Measurements from ENCODE around the gene TMA16.

TMA16 gene

DNA sequence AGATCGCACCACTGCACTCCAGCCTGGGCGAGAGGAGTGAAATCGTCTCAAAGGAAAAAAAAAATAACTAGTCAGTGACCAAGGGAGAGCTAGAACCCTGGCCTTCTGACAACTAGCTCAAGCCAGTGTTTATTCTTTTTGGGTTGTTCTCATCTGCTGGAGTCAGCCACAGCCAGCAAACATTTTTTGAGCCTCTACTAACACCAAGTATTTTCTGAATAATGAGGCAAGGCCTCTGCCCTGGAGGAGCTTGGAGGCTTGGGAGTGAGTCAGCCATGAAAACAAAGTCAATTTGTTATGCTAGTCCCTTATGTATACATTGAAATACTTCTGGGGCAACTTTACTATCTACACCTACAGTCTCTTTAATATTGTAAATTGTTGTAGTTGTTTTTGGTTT, 46.5 kb downstream of the TMA16 start:
- no peak overlapping the region for H3K18ac ChIP-seq (ENCODE audit: low read length)
- no peaks in the 10 kb centered on the region for H3K27me3 ChIP-seq (ENCODE audit: control insufficient read depth in 3 of 3, insufficient read depth in 3 of 3, low read depth in 1 of 3, low read length in 3 of 3)
- no peak overlapping the region for H2BK120ac ChIP-seq (ENCODE audit: low read depth, low read length)
- no peak overlapping the region for H3K4me2 ChIP-seq (ENCODE audit: insufficient read depth, low read length, poor library complexity, severe bottlenecking)
- H3K4me1 ChIP-seq (ENCODE audit: control insufficient read depth in 2 of 2, insufficient read depth in 1 of 2, low read depth in 1 of 2, low read length in 2 of 2): peaks cover 1 to 7% of the 10 kb centered on the region in 2 donors
- no peak overlapping the region for H2BK15ac ChIP-seq (ENCODE audit: low read length)
- WGBS, 2 donors (ENCODE audit: extremely low coverage in 2 of 2, insufficient read length in 2 of 2, insufficient replicate concordance in 1 of 2): no CpG with 5 or more reads among the region's 3 CpGs
- no peak overlapping the region for H2BK5ac ChIP-seq (ENCODE audit: low read length)
- DNase-seq (ENCODE audit: low spot score): no peak
- no peaks in the 10 kb centered on the region for H3K9me3 ChIP-seq (replicated peaks in 1 of 2; ENCODE audit: control insufficient read depth in 2 of 2, insufficient read depth in 1 of 2, low read depth in 1 of 2, low read length in 2 of 2)
- no peak overlapping the region for H3K27ac ChIP-seq (replicated peaks; ENCODE audit: low read length)
- H3K36me3 ChIP-seq (replicated peaks in 1 of 2; ENCODE audit: control insufficient read depth in 2 of 2, insufficient read depth in 2 of 2, low read length in 2 of 2): peaks cover 0 to 7% of the 10 kb centered on the region in 2 donors
- H3K79me1 ChIP-seq (ENCODE audit: low read depth, low read length): no peaks in the 10 kb centered on the region
- H3K4me3 ChIP-seq (ENCODE audit: low read length in 2 of 2): no peak overlapping the region
- no peak overlapping the region for H3K4ac ChIP-seq (ENCODE audit: low read length)
- H2AK5ac ChIP-seq (ENCODE audit: low read depth, low read length): no peak overlapping the region
- no peak overlapping the region for H2AFZ ChIP-seq (ENCODE audit: low read length)
- H3K9ac ChIP-seq (ENCODE audit: low read depth, low read length, poor library complexity): no peak overlapping the region
- no peak overlapping the region for H3K14ac ChIP-seq (ENCODE audit: low read length)
- no peak overlapping the region for H3K23ac ChIP-seq (ENCODE audit: low read depth, low read length, poor library complexity)
- H4K91ac ChIP-seq (ENCODE audit: low read depth, low read length, poor library complexity): no peak overlapping the region
- H2BK12ac ChIP-seq (ENCODE audit: low read length): no peak overlapping the region
- no peak overlapping the region for H4K8ac ChIP-seq (ENCODE audit: low read depth, low read length)

DNA sequence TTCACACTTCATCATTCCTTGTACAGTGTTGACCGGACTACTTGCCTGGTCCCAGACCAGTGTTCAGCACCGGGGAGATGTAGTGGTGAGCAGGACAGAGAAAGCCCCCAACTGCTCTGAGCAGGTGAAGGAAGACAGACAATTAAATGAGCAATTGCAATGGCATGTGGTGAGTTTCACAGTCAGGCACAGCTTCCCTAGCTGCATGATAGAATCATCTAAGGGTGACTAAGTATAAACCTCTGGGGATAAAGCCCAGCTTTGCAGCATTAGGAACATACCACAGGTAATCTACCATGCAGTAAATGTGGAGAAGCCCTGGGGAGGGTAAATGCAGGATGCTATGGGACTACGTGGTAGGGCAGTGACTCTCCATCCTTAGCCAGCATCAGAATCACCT, 47.8 kb downstream of the TMA16 start:
- no CpG with 5 or more reads among the region's 3 CpGs for WGBS, 2 donors (ENCODE audit: extremely low coverage in 2 of 2, insufficient read length in 2 of 2, insufficient replicate concordance in 1 of 2)
- Histone ChIP-seq H3K18ac (ENCODE audit: low read length) (no peak overlapping the region), H2BK120ac (ENCODE audit: low read depth, low read length) (no peak overlapping the region), H3K4me2 (ENCODE audit: insufficient read depth, low read length, poor library complexity, severe bottlenecking) (no peak overlapping the region), H3K9ac (ENCODE audit: low read depth, low read length, poor library complexity) (no peak overlapping the region), H3K23ac (ENCODE audit: low read depth, low read length, poor library complexity) (no peak overlapping the region), H2BK5ac (ENCODE audit: low read length) (no peak overlapping the region), H3K9me3 (replicated peaks in 1 of 2; ENCODE audit: control insufficient read depth in 2 of 2, insufficient read depth in 1 of 2, low read depth in 1 of 2, low read length in 2 of 2) (no peaks in the 10 kb centered on the region), H2BK15ac (ENCODE audit: low read length) (no peak overlapping the region), H2AFZ (ENCODE audit: low read length) (no peak overlapping the region), H3K4me3 (ENCODE audit: low read length in 2 of 2) (no peak overlapping the region), H4K91ac (ENCODE audit: low read depth, low read length, poor library complexity) (no peak overlapping the region), H2AK5ac (ENCODE audit: low read depth, low read length) (no peak overlapping the region), H3K4ac (ENCODE audit: low read length) (no peak overlapping the region), H3K27ac (replicated peaks; ENCODE audit: low read length) (no peak overlapping the region), H3K4me1 (ENCODE audit: control insufficient read depth in 2 of 2, insufficient read depth in 1 of 2, low read depth in 1 of 2, low read length in 2 of 2) (peaks cover under 1 to 4% of the 10 kb centered on the region in 2 donors), H3K27me3 (ENCODE audit: control insufficient read depth in 3 of 3, insufficient read depth in 3 of 3, low read depth in 1 of 3, low read length in 3 of 3) (no peaks in the 10 kb centered on the region), H2BK12ac (ENCODE audit: low read length) (no peak overlapping the region), H3K14ac (ENCODE audit: low read length) (no peak overlapping the region), H3K79me1 (ENCODE audit: low read depth, low read length) (no peaks in the 10 kb centered on the region), H4K8ac (ENCODE audit: low read depth, low read length) (no peak overlapping the region), H3K36me3 (replicated peaks in 1 of 2; ENCODE audit: control insufficient read depth in 2 of 2, insufficient read depth in 2 of 2, low read length in 2 of 2) (peaks cover 0 to 7% of the 10 kb centered on the region in 2 donors)
- no peak for DNase-seq (ENCODE audit: low spot score)

DNA sequence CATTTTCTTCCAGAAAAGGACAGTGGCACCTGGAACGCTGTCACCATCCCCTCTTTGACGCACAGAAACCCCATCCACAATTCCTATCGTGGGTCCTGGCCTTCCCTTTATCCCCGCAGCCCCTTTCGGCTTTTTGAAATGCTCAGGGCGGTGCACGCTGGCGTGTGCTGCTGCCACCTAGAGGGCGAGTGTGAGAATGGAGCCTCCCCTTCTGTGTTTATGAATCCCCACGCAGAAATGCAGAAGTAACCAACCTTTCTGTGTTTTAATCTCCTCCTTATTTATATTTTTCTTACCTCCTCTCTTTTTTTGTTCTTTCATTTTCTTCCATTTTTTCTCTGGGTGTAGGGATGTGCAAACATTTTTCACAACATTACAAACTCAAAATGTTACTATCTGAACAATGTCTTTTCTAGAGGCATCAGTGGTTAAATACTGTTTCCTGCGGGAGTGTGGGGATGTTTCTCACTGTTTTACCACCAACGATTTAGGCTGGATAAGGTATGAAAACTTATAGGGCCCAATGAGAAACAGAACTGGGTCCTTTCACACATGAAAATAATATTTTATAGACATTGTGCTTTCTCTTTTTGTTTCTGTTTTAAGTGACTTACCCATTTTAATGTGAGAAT, 50.0 kb downstream of the TMA16 start:
- no peak overlapping the region for H2BK5ac ChIP-seq (ENCODE audit: low read length)
- no peak overlapping the region for H3K4ac ChIP-seq (ENCODE audit: low read length)
- H3K4me3 ChIP-seq (ENCODE audit: low read length in 2 of 2): no peak overlapping the region
- no peaks in the 10 kb centered on the region for H3K4me1 ChIP-seq (ENCODE audit: control insufficient read depth in 2 of 2, insufficient read depth in 1 of 2, low read depth in 1 of 2, low read length in 2 of 2)
- H2AK5ac ChIP-seq (ENCODE audit: low read depth, low read length): no peak overlapping the region
- H3K14ac ChIP-seq (ENCODE audit: low read length): no peak overlapping the region
- no peak overlapping the region for H2BK120ac ChIP-seq (ENCODE audit: low read depth, low read length)
- no peak overlapping the region for H3K9ac ChIP-seq (ENCODE audit: low read depth, low read length, poor library complexity)
- H4K91ac ChIP-seq (ENCODE audit: low read depth, low read length, poor library complexity): no peak overlapping the region
- no peaks in the 10 kb centered on the region for H3K79me1 ChIP-seq (ENCODE audit: low read depth, low read length)
- no peak overlapping the region for H3K27ac ChIP-seq (replicated peaks; ENCODE audit: low read length)
- peaks cover 0 to 7% of the 10 kb centered on the region in 2 donors for H3K36me3 ChIP-seq (replicated peaks in 1 of 2; ENCODE audit: control insufficient read depth in 2 of 2, insufficient read depth in 2 of 2, low read length in 2 of 2)
- H3K9me3 ChIP-seq (replicated peaks in 1 of 2; ENCODE audit: control insufficient read depth in 2 of 2, insufficient read depth in 1 of 2, low read depth in 1 of 2, low read length in 2 of 2): no peaks in the 10 kb centered on the region
- no peak overlapping the region for H2BK12ac ChIP-seq (ENCODE audit: low read length)
- no peaks in the 10 kb centered on the region for H3K27me3 ChIP-seq (ENCODE audit: control insufficient read depth in 3 of 3, insufficient read depth in 3 of 3, low read depth in 1 of 3, low read length in 3 of 3)
- DNase-seq (ENCODE audit: low spot score): peak; percentile 58
- WGBS, 2 donors (ENCODE audit: extremely low coverage in 2 of 2, insufficient read length in 2 of 2, insufficient replicate concordance in 1 of 2): no CpG with 5 or more reads among the region's 12 CpGs
- no peak overlapping the region for H3K23ac ChIP-seq (ENCODE audit: low read depth, low read length, poor library complexity)
- no peak overlapping the region for H3K4me2 ChIP-seq (ENCODE audit: insufficient read depth, low read length, poor library complexity, severe bottlenecking)
- H2BK15ac ChIP-seq (ENCODE audit: low read length): no peak overlapping the region
- no peak overlapping the region for H2AFZ ChIP-seq (ENCODE audit: low read length)
- no peak overlapping the region for H3K18ac ChIP-seq (ENCODE audit: low read length)
- H4K8ac ChIP-seq (ENCODE audit: low read depth, low read length): no peak overlapping the region

DNA sequence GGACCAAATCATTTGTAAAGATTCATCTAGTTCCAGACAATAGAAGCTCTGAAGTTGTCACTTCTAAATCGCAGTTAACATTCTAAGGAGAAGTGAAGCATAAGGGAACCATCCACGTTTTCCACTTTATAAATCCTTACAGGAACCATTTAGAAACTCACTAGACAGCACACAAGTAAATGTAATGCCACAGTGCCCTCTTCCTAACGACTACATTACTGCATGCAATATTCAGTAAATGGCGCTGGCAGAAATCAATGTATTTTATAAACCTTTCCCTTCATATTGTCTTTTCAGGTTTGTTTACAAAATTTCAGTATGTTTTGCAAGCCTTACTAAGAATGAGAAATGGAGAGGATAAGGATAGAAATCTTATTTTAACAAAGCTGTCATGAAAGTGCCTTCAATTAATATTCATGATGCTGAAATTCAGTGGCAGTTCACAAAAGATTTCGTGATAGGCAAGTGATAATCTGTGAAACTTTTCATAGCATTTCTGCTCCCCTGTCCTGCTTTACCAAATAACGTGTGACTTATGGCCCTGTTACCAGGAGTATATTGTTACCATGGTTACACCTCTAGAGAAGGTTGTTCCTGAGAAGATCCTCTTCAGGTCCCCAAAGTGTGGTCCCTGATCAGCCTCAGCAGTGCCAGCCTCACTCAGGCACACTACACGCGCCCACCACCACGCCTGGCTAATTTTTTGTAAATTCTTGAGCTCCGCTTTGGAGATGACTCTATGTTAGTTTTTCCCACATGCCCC, 54.2 kb downstream of the TMA16 start:
- Histone ChIP-seq H3K23ac (ENCODE audit: low read depth, low read length, poor library complexity) (no peak overlapping the region), H3K4me2 (ENCODE audit: insufficient read depth, low read length, poor library complexity, severe bottlenecking) (no peak overlapping the region), H3K4me3 (ENCODE audit: low read length in 2 of 2) (no peak overlapping the region), H3K9ac (ENCODE audit: low read depth, low read length, poor library complexity) (no peak overlapping the region), H2BK15ac (ENCODE audit: low read length) (no peak overlapping the region), H2AK5ac (ENCODE audit: low read depth, low read length) (no peak overlapping the region), H2AFZ (ENCODE audit: low read length) (no peak overlapping the region), H3K27ac (replicated peaks; ENCODE audit: low read length) (no peak overlapping the region), H3K36me3 (replicated peaks in 1 of 2; ENCODE audit: control insufficient read depth in 2 of 2, insufficient read depth in 2 of 2, low read length in 2 of 2) (no peaks in the 10 kb centered on the region), H2BK120ac (ENCODE audit: low read depth, low read length) (no peak overlapping the region), H2BK5ac (ENCODE audit: low read length) (no peak overlapping the region), H4K91ac (ENCODE audit: low read depth, low read length, poor library complexity) (no peak overlapping the region), H3K9me3 (replicated peaks in 1 of 2; ENCODE audit: control insufficient read depth in 2 of 2, insufficient read depth in 1 of 2, low read depth in 1 of 2, low read length in 2 of 2) (no peaks in the 10 kb centered on the region), H3K4me1 (ENCODE audit: control insufficient read depth in 2 of 2, insufficient read depth in 1 of 2, low read depth in 1 of 2, low read length in 2 of 2) (no peaks in the 10 kb centered on the region), H3K27me3 (ENCODE audit: control insufficient read depth in 3 of 3, insufficient read depth in 3 of 3, low read depth in 1 of 3, low read length in 3 of 3) (no peaks in the 10 kb centered on the region), H3K14ac (ENCODE audit: low read length) (no peak overlapping the region), H4K8ac (ENCODE audit: low read depth, low read length) (no peak overlapping the region), H2BK12ac (ENCODE audit: low read length) (no peak overlapping the region), H3K18ac (ENCODE audit: low read length) (no peak overlapping the region), H3K79me1 (ENCODE audit: low read depth, low read length) (no peaks in the 10 kb centered on the region), H3K4ac (ENCODE audit: low read length) (no peak overlapping the region)
- peak; percentile 21 for DNase-seq (ENCODE audit: low spot score)
- no CpG with 5 or more reads among the region's 10 CpGs for WGBS, 2 donors (ENCODE audit: extremely low coverage in 2 of 2, insufficient read length in 2 of 2, insufficient replicate concordance in 1 of 2)

Data from neuronal stem cell (in vitro differentiated cells).